Gastrocnemius medialis (tissue), 4 donors: ENCODE data around the gene GUCY2F.

ENCODE experiments used
- POLR2A ChIP-seq, 2 donors: fragments of 450-650 bp; IDR thresholded peaks; one replicate each; pipeline ENCODE4 v1.6.1; 2017; ENCODE audit warnings: antibody characterized with exemption in 2 of 2, mild to moderate bottlenecking in 2 of 2, moderate library complexity in 2 of 2
- TF ChIP-seq, protein P1 (sequence below), 5 experiments: fragments of 450-650 bp in 3 of 5; fragments of 200-600 bp in 2 of 5; sonication (generic) in 2 of 5; IDR thresholded peaks in 4 of 5; conservative IDR thresholded peaks in 1 of 5; 1 replicate in 4 of 5; 2 replicates in 1 of 5; pipeline ENCODE4 v1.5.1; 2016 to 2019; ENCODE audit warnings: antibody characterized with exemption in 5 of 5, mild to moderate bottlenecking in 3 of 5, moderate library complexity in 3 of 5

DNA sequence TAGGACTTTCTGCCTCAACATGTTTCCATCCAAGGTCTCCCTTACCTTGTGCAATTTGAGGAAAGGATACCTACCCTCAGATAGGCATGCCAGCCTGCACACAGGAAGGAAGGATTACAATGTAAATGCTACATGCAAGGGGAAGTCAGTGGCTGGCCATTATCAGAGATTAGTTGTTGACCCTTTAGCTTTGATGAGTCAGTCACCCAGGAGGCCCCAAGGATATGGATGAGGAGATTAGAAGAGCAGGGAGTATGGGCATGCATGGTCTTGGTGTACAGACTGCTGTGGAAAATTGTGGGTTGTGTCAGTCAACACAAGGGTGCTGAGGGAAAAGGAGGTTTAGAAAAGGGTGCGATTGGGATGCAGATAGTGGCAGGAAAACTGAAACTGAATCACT is 92.0 kb downstream of the GUCY2F start:
- TF ChIP-seq, protein P1, sequence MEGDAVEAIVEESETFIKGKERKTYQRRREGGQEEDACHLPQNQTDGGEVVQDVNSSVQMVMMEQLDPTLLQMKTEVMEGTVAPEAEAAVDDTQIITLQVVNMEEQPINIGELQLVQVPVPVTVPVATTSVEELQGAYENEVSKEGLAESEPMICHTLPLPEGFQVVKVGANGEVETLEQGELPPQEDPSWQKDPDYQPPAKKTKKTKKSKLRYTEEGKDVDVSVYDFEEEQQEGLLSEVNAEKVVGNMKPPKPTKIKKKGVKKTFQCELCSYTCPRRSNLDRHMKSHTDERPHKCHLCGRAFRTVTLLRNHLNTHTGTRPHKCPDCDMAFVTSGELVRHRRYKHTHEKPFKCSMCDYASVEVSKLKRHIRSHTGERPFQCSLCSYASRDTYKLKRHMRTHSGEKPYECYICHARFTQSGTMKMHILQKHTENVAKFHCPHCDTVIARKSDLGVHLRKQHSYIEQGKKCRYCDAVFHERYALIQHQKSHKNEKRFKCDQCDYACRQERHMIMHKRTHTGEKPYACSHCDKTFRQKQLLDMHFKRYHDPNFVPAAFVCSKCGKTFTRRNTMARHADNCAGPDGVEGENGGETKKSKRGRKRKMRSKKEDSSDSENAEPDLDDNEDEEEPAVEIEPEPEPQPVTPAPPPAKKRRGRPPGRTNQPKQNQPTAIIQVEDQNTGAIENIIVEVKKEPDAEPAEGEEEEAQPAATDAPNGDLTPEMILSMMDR (IDR thresholded peaks at IDR 0.05 in 4 of 5, conservative IDR thresholded peaks at IDR 0.05 in 1 of 5) = no peak
- no peak for TF ChIP-seq POLR2A (IDR thresholded peaks at IDR 0.05)
